NCI-H187 treated with DMSO at 0.1 percent for 48 hours (cell line): ENCODE measurements around the gene TNNC1.

Experiments
- DNase-seq: peaks from one replicate; lab custom pipeline; 2025; lab: John Stamatoyannopoulos, UW

TNNC1 gene

GRCh38 chr3:52432225-52432624, 21.6 kb downstream of the TNNC1 start:
- DNase-seq: no peak

- DNase-seq: no peak
These were observed 22.2 kb downstream of the TNNC1 start for GRCh38 chr3:52431459-52432223.

GRCh38 chr3:52430416-52430810, 23.4 kb downstream of the TNNC1 start:
- DNase-seq: no peak

- no peak for DNase-seq
These were observed 23.9 kb downstream of the TNNC1 start for GRCh38 chr3:52429779-52430415.

- no peak for DNase-seq
These were observed 24.8 kb downstream of the TNNC1 start for GRCh38 chr3:52429031-52429430.

GRCh38 chr3:52428151-52429005, 25.5 kb downstream of the TNNC1 start:
- no peak for DNase-seq

GRCh38 chr3:52423173-52423572, 30.7 kb downstream of the TNNC1 start:
- no peak for DNase-seq

GRCh38 chr3:52422669-52423068, 31.2 kb downstream of the TNNC1 start:
- no peak for DNase-seq

- DNase-seq: no peak
These were observed 33.5 kb downstream of the TNNC1 start for GRCh38 chr3:52420388-52420787.

GRCh38 chr3:52415800-52416199, 38.0 kb downstream of the TNNC1 start:
- no peak for DNase-seq

- no peak for DNase-seq
These were observed 45.4 kb downstream of the TNNC1 start for GRCh38 chr3:52408466-52408865.

- no peak for DNase-seq
These were observed 46.1 kb downstream of the TNNC1 start for GRCh38 chr3:52407779-52408178.

GRCh38 chr3:52406791-52407510, 46.9 kb downstream of the TNNC1 start:
- DNase-seq: no peak

- DNase-seq: no peak
These were observed 47.6 kb downstream of the TNNC1 start for GRCh38 chr3:52406231-52406661.

GRCh38 chr3:52405601-52406110, 48.2 kb downstream of the TNNC1 start:
- DNase-seq: no peak

GRCh38 chr3:52405066-52405465, 48.8 kb downstream of the TNNC1 start:
- DNase-seq: no peak

GRCh38 chr3:52404391-52404790, 49.5 kb downstream of the TNNC1 start:
- no peak for DNase-seq

- DNase-seq: no peak
These were observed 49.9 kb downstream of the TNNC1 start for GRCh38 chr3:52403955-52404354.

- DNase-seq: no peak
These were observed 50.5 kb downstream of the TNNC1 start for GRCh38 chr3:52403271-52403841.

- DNase-seq: no peak
These were observed 51.1 kb downstream of the TNNC1 start for GRCh38 chr3:52402706-52403270.

- no peak for DNase-seq
These were observed 51.7 kb downstream of the TNNC1 start for GRCh38 chr3:52402101-52402521.
